Brain microvascular endothelial cell (primary cell): ENCODE data around the gene DAG1.
A peak's percentile ranks its signal among the peaks of the same experiment; 100 is the strongest.

ENCODE experiments used
- DNase-seq: peaks from one replicate; pipeline ENCODE4 v3.0.0-alpha.2; 2020
- H3K27ac ChIP-seq: fragments of 250-450 bp; sonication (Bioruptor Pico); 2 replicates; pipeline ENCODE4 v1.5.1; 2020; ENCODE audit warnings: mild to moderate bottlenecking, moderate library complexity
- H3K27me3 ChIP-seq: fragments of 250-450 bp; sonication (Bioruptor Pico); replicated peaks from 2 replicates; pipeline ENCODE4 v1.5.1; 2020; ENCODE audit warnings: mild to moderate bottlenecking
- H3K36me3 ChIP-seq: fragments of 250-450 bp; sonication (Bioruptor Pico); replicated peaks from 2 replicates; pipeline ENCODE4 v1.5.1; 2020; ENCODE audit warnings: mild to moderate bottlenecking
- H3K4me3 ChIP-seq: 2 replicates; pipeline ENCODE4 v1.5.1; 2011; ENCODE audit warnings: low read depth, mild to moderate bottlenecking, control low read depth, low read length, moderate library complexity
- CTCF ChIP-seq: IDR thresholded peaks from 2 replicates; pipeline ENCODE4 v1.5.1; 2011; ENCODE audit warnings: low read depth, mild to moderate bottlenecking, moderate library complexity, low read length, control low read depth, inconsistent platforms; ENCODE audit errors: missing control alignments
- in situ Hi-C: cut with HindIII; loops from 2 replicates; pipeline ENCODE4 v1.10.0; 2017; ENCODE audit warnings: low sequenced_read_pairs, low pct_ligation_motif_present

The DAG1 gene

GRCh38 chr3:49465270-49466034, 4.6 kb upstream of the DAG1 start:
- Histone ChIP-seq H3K27me3 (no peaks in the 10 kb centered on the region), H3K27ac (no peak overlapping the region), H3K4me3 (no peak overlapping the region), H3K36me3 (no peaks in the 10 kb centered on the region)
- in situ Hi-C loops: no loop called here
- DNase-seq: no peak
- TF ChIP-seq CTCF: no peak

GRCh38 chr3:49466085-49466484, 4.0 kb upstream of the DAG1 start:
- Histone ChIP-seq H3K27me3 (no peaks in the 10 kb centered on the region), H3K27ac (no peak overlapping the region), H3K4me3 (no peak overlapping the region), H3K36me3 (no peaks in the 10 kb centered on the region)
- no peak for DNase-seq
- no peak for TF ChIP-seq CTCF
- in situ Hi-C loops: no loop called here

GRCh38 chr3:49469037-49469935, 781 bp upstream of the DAG1 start:
- peak; percentile 48 for DNase-seq
- H3K36me3 ChIP-seq: no peaks in the 10 kb centered on the region
- in situ Hi-C loops: no loop called here
- peak overlapping the region; percentile 74 for H3K27ac ChIP-seq
- peak overlapping the region; percentile 61 for H3K4me3 ChIP-seq
- no peaks in the 10 kb centered on the region for H3K27me3 ChIP-seq
- no peak for TF ChIP-seq CTCF

GRCh38 chr3:49470714-49471420, 800 bp downstream of the DAG1 start:
- Histone ChIP-seq H3K4me3 (peak overlapping the region; percentile 73), H3K36me3 (no peaks in the 10 kb centered on the region), H3K27ac (peak overlapping the region; percentile 72), H3K27me3 (no peaks in the 10 kb centered on the region)
- DNase-seq: no peak
- no peak for TF ChIP-seq CTCF
- in situ Hi-C loops: no loop called here

GRCh38 chr3:49471856-49472495, 1.9 kb downstream of the DAG1 start:
- DNase-seq: no peak
- H3K27ac ChIP-seq: no peak overlapping the region
- in situ Hi-C loops: no loop called here
- TF ChIP-seq CTCF: no peak
- no peaks in the 10 kb centered on the region for H3K27me3 ChIP-seq
- no peaks in the 10 kb centered on the region for H3K36me3 ChIP-seq
- no peak overlapping the region for H3K4me3 ChIP-seq
